EH (cell line): ENCODE data around the gene ERCC2.

Experiments used
- DNase-seq: peaks from one replicate; pipeline ENCODE4 v3.0.0-alpha.2; 2015; ENCODE audit warnings: low read depth

Gene ERCC2

GRCh38 chr19:45401815-45402214, 31.4 kb upstream of the ERCC2 start:
- no peak for DNase-seq

GRCh38 chr19:45400192-45400591, 29.8 kb upstream of the ERCC2 start:
- no peak for DNase-seq

GRCh38 chr19:45395821-45396617, 25.6 kb upstream of the ERCC2 start:
- DNase-seq, result no peak

GRCh38 chr19:45391871-45392665, 21.7 kb upstream of the ERCC2 start:
- DNase-seq, result no peak

- peak; percentile 48 for DNase-seq
Observed at GRCh38 chr19:45391346-45391745, 21.0 kb upstream of the ERCC2 start.

GRCh38 chr19:45385392-45386221, 15.2 kb upstream of the ERCC2 start:
- DNase-seq, result no peak

GRCh38 chr19:45382426-45382825, 12.1 kb upstream of the ERCC2 start:
- DNase-seq, result no peak

- DNase-seq, result no peak
Observed at GRCh38 chr19:45380107-45380506, 9.7 kb upstream of the ERCC2 start.

GRCh38 chr19:45376045-45376724, 5.8 kb upstream of the ERCC2 start:
- peak; percentile 99 for DNase-seq

GRCh38 chr19:45368737-45369340, 1.5 kb downstream of the ERCC2 start:
- DNase-seq, result peak; percentile 29

- DNase-seq, result no peak
Observed at GRCh38 chr19:45368127-45368526, 2.2 kb downstream of the ERCC2 start.

- no peak for DNase-seq
Observed at GRCh38 chr19:45364696-45365095, 5.7 kb downstream of the ERCC2 start.

GRCh38 chr19:45363861-45364459, 6.4 kb downstream of the ERCC2 start:
- no peak for DNase-seq

GRCh38 chr19:45362291-45362690, 8.1 kb downstream of the ERCC2 start:
- no peak for DNase-seq

- no peak for DNase-seq
Observed at GRCh38 chr19:45361608-45362007, 8.8 kb downstream of the ERCC2 start.

GRCh38 chr19:45358213-45358792, 12.1 kb downstream of the ERCC2 start:
- DNase-seq, result no peak

- DNase-seq, result no peak
Observed at GRCh38 chr19:45357445-45357783, 13.0 kb downstream of the ERCC2 start.

- DNase-seq, result no peak
Observed at GRCh38 chr19:45356760-45357444, 13.5 kb downstream of the ERCC2 start.

GRCh38 chr19:45355910-45356309, 14.5 kb downstream of the ERCC2 start:
- no peak for DNase-seq

- no peak for DNase-seq
Observed at GRCh38 chr19:45355402-45355801, 15.0 kb downstream of the ERCC2 start.
